Stimulated activated CD8-positive, alpha-beta memory T cell treated with anti-CD3 and anti-CD28 coated beads, Interleukin-7, amount 100 ng/mL, for 1 hour (primary cell): ENCODE measurements around the gene PEAR1.

Experiments used
- DNase-seq, 2 donors: peaks; one replicate each; pipeline ENCODE4 v3.0.0-alpha.2; 2020; ENCODE audit warnings: low read depth in 2 of 2

PEAR1 gene

GRCh38 chr1:156893048-156893953 lies at the start of gene PEAR1:
Gene PEAR1 (plus strand): TSS chr1:156893718. CDS start chr1:156903927, 10,209 bp downstream.
- DNase-seq, result no peak

GRCh38 chr1:156844102-156844501 lies 49.4 kb upstream of the PEAR1 start:
- DNase-seq, result no peak

- no peak for DNase-seq
Observed at GRCh38 chr1:156844638-156845037, 48.9 kb upstream of the PEAR1 start.

GRCh38 chr1:156845055-156845952 lies 48.2 kb upstream of the PEAR1 start:
- DNase-seq, result no peak

GRCh38 chr1:156845953-156846545 lies 47.5 kb upstream of the PEAR1 start:
- no peak for DNase-seq

- no peak for DNase-seq
Observed at GRCh38 chr1:156846643-156847042, 46.9 kb upstream of the PEAR1 start.

GRCh38 chr1:156847591-156848460 lies 45.7 kb upstream of the PEAR1 start:
- no peak for DNase-seq

GRCh38 chr1:156848461-156849150 lies 44.9 kb upstream of the PEAR1 start:
- DNase-seq, result peak; percentile 37 to 39

- DNase-seq, result no peak
Observed at GRCh38 chr1:156849151-156849496, 44.4 kb upstream of the PEAR1 start.

- DNase-seq, result no peak
Observed at GRCh38 chr1:156851779-156852417, 41.6 kb upstream of the PEAR1 start.

GRCh38 chr1:156852418-156852874 lies 41.1 kb upstream of the PEAR1 start:
- no peak for DNase-seq

- DNase-seq, result no peak
Observed at GRCh38 chr1:156853761-156854160, 39.8 kb upstream of the PEAR1 start.

- no peak for DNase-seq
Observed at GRCh38 chr1:156854634-156855033, 38.9 kb upstream of the PEAR1 start.

GRCh38 chr1:156856282-156856785 lies 37.2 kb upstream of the PEAR1 start:
- no peak for DNase-seq

GRCh38 chr1:156857532-156857931 lies 36.0 kb upstream of the PEAR1 start:
- DNase-seq, result no peak

- DNase-seq, result no peak
Observed at GRCh38 chr1:156858555-156858956, 35.0 kb upstream of the PEAR1 start.

- no peak for DNase-seq
Observed at GRCh38 chr1:156858959-156859522, 34.5 kb upstream of the PEAR1 start, which contains the start of gene INSRR. Gene INSRR (minus strand): TSS chr1:156859117. CDS start chr1:156858621, 496 bp downstream.

GRCh38 chr1:156859523-156860112 lies 33.9 kb upstream of the PEAR1 start:
- no peak for DNase-seq

- peak in 1 of 2 donors; percentile 32 for DNase-seq
Observed at GRCh38 chr1:156860113-156860627, 33.3 kb upstream of the PEAR1 start.
